HepG2 (cell line): Measurements from ENCODE around the gene IFI35. TPM values are rescaled to one million over a fixed set of nuclear protein-coding genes. Genes with fewer than 3 reads are reported as not detected.

ENCODE experiments used
- AGO2 ChIP-seq: fragments of 200-400 bp; formaldehyde crosslinking; optimal IDR thresholded peaks from 2 replicates; pipeline ENCODE3; 2017; ENCODE audit warnings: mild to moderate bottlenecking, low read depth, low read length, moderate library complexity
- CBX1 ChIP-seq: IDR thresholded peaks from one replicate; pipeline ENCODE4 v1.6.1; 2016; ENCODE audit warnings: antibody characterized with exemption, low read depth
- CBX2 ChIP-seq, 2 experiments: fragments of 200-600 bp in 1 of 2; sonication (generic); formaldehyde crosslinking in 1 of 2; IDR thresholded peaks; 2 replicates each; pipeline versions ENCODE4 v1.7.0 to v1.8.1; 2018 to 2022; ENCODE audit warnings: low read depth in 2 of 2, low read length in 1 of 2, mild to moderate bottlenecking in 1 of 2, missing genetic modification reagents in 1 of 2
- MLLT10 ChIP-seq: sonication (generic); formaldehyde crosslinking; IDR thresholded peaks from 2 replicates; pipeline ENCODE4 v1.4.0; 2020; ENCODE audit warnings: missing genetic modification reagents
- NAIF1 ChIP-seq: sonication (generic); formaldehyde crosslinking; IDR thresholded peaks from 2 replicates; pipeline ENCODE4 v1.5.0; 2020; ENCODE audit warnings: mild to moderate bottlenecking, missing genetic modification reagents, borderline replicate concordance
- NFYC ChIP-seq: IDR thresholded peaks from 2 replicates; pipeline ENCODE4 v1.6.1; 2016; ENCODE audit warnings: missing genetic modification reagents, missing compliant biosample characterization
- RFXAP ChIP-seq: sonication (generic); formaldehyde crosslinking; IDR thresholded peaks from 2 replicates; pipeline ENCODE4 v1.4.0; 2020; ENCODE audit warnings: missing genetic modification reagents, borderline replicate concordance
- SP140L ChIP-seq: sonication (generic); formaldehyde crosslinking; IDR thresholded peaks from 2 replicates; pipeline ENCODE4 v1.4.0; 2020; ENCODE audit warnings: missing genetic modification reagents, borderline replicate concordance
- UBTF ChIP-seq: sonication (generic); formaldehyde crosslinking; IDR thresholded peaks from 2 replicates; pipeline ENCODE4 v1.4.0; 2020; ENCODE audit warnings: mild to moderate bottlenecking, missing genetic modification reagents
- ZBTB38 ChIP-seq: sonication (generic); formaldehyde crosslinking; IDR thresholded peaks from 2 replicates; pipeline ENCODE4 v1.5.1; 2020; ENCODE audit warnings: mild to moderate bottlenecking, missing genetic modification reagents
- ZNF362 ChIP-seq: sonication (generic); formaldehyde crosslinking; IDR thresholded peaks from 2 replicates; pipeline ENCODE4 v1.4.0; 2020; ENCODE audit warnings: missing genetic modification reagents, mild to moderate bottlenecking, borderline replicate concordance
- polyA plus RNA-seq, 8 experiments: library from polyadenylated mRNA; depleted of rRNA in 3 of 8; stranded (reverse) in 7 of 8; unstranded in 1 of 8; fragments of >200 nt; fragmentation: Illumina TruSeq in 4 of 8; extraction: Trizol in 4 of 8; gene quantifications; 2 replicates each; pipeline versions ENCODE4 v1.2.1 to v1.2.3, GENCODE V29; 2011 to 2016; ENCODE audit warnings: low read depth in 4 of 8, missing spikeins in 1 of 8, mixed read lengths in 1 of 8; ENCODE audit not compliant: insufficient read depth in 1 of 8
- total RNA-seq, 5 experiments: library from RNA; depleted of rRNA; stranded (reverse); fragments of >200 nt; fragmentation: Illumina TruSeq; extraction: Trizol; gene quantifications; 2 replicates each; pipeline ENCODE4 v1.2.3, GENCODE V29; 2016; ENCODE audit warnings: low read depth in 1 of 5
- TF ChIP-seq, protein P1 (sequence below): sonication (generic); formaldehyde crosslinking; IDR thresholded peaks from 2 replicates; pipeline ENCODE4; 2020; ENCODE audit warnings: missing genetic modification reagents, mild to moderate bottlenecking, borderline replicate concordance
- TF ChIP-seq, protein P2 (sequence below): sonication (generic); formaldehyde crosslinking; IDR thresholded peaks from 2 replicates; pipeline ENCODE4 v1.4.0; 2020; ENCODE audit warnings: mild to moderate bottlenecking, missing genetic modification reagents
- TF ChIP-seq, protein P3 (sequence below): sonication (generic); formaldehyde crosslinking; IDR thresholded peaks from 2 replicates; pipeline ENCODE4 v1.4.0; 2020; ENCODE audit warnings: mild to moderate bottlenecking, missing genetic modification reagents

IFI35 gene
- total and polyA plus RNA-seq, 2 of the 13 experiments (the other 11 are each of a cell fraction or from before 2014, with no cell fraction given): 28.9 to 38.1 TPM

- peak; percentile 52; the same call in 1 of the 2 replicates for TF ChIP-seq ZNF362
- TF ChIP-seq, protein P1, sequence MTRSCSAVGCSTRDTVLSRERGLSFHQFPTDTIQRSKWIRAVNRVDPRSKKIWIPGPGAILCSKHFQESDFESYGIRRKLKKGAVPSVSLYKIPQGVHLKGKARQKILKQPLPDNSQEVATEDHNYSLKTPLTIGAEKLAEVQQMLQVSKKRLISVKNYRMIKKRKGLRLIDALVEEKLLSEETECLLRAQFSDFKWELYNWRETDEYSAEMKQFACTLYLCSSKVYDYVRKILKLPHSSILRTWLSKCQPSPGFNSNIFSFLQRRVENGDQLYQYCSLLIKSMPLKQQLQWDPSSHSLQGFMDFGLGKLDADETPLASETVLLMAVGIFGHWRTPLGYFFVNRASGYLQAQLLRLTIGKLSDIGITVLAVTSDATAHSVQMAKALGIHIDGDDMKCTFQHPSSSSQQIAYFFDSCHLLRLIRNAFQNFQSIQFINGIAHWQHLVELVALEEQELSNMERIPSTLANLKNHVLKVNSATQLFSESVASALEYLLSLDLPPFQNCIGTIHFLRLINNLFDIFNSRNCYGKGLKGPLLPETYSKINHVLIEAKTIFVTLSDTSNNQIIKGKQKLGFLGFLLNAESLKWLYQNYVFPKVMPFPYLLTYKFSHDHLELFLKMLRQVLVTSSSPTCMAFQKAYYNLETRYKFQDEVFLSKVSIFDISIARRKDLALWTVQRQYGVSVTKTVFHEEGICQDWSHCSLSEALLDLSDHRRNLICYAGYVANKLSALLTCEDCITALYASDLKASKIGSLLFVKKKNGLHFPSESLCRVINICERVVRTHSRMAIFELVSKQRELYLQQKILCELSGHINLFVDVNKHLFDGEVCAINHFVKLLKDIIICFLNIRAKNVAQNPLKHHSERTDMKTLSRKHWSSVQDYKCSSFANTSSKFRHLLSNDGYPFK (CRISPR knock-in tag): peak; percentile 68; the same call in 1 of the 2 replicates
- TF ChIP-seq SP140L (CRISPR knock-in tag): no peak
- no peak for TF ChIP-seq MLLT10 (CRISPR knock-in tag)
- no peak for TF ChIP-seq NFYC (CRISPR knock-in tag)
- no peak for TF ChIP-seq CBX2 (IDR thresholded peaks at IDR 0.05; ENCODE audit: low read depth, low read length)
- no peak for TF ChIP-seq CBX2 (CRISPR knock-in tag; IDR thresholded peaks at IDR 0.05; ENCODE audit: low read depth)
- TF ChIP-seq NAIF1: no peak
- peak; percentile 69 for TF ChIP-seq CBX1
- peak; percentile 35 for TF ChIP-seq UBTF (CRISPR knock-in tag)
- 0 out of 2 replicates have a peak, but pooled peaks have one; percentile 49 for TF ChIP-seq RFXAP (CRISPR knock-in tag)
- TF ChIP-seq AGO2: no peak
- TF ChIP-seq, protein P2, sequence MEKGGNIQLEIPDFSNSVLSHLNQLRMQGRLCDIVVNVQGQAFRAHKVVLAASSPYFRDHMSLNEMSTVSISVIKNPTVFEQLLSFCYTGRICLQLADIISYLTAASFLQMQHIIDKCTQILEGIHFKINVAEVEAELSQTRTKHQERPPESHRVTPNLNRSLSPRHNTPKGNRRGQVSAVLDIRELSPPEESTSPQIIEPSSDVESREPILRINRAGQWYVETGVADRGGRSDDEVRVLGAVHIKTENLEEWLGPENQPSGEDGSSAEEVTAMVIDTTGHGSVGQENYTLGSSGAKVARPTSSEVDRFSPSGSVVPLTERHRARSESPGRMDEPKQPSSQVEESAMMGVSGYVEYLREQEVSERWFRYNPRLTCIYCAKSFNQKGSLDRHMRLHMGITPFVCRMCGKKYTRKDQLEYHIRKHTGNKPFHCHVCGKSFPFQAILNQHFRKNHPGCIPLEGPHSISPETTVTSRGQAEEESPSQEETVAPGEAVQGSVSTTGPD (CRISPR knock-in tag): no peak
- TF ChIP-seq, protein P3, sequence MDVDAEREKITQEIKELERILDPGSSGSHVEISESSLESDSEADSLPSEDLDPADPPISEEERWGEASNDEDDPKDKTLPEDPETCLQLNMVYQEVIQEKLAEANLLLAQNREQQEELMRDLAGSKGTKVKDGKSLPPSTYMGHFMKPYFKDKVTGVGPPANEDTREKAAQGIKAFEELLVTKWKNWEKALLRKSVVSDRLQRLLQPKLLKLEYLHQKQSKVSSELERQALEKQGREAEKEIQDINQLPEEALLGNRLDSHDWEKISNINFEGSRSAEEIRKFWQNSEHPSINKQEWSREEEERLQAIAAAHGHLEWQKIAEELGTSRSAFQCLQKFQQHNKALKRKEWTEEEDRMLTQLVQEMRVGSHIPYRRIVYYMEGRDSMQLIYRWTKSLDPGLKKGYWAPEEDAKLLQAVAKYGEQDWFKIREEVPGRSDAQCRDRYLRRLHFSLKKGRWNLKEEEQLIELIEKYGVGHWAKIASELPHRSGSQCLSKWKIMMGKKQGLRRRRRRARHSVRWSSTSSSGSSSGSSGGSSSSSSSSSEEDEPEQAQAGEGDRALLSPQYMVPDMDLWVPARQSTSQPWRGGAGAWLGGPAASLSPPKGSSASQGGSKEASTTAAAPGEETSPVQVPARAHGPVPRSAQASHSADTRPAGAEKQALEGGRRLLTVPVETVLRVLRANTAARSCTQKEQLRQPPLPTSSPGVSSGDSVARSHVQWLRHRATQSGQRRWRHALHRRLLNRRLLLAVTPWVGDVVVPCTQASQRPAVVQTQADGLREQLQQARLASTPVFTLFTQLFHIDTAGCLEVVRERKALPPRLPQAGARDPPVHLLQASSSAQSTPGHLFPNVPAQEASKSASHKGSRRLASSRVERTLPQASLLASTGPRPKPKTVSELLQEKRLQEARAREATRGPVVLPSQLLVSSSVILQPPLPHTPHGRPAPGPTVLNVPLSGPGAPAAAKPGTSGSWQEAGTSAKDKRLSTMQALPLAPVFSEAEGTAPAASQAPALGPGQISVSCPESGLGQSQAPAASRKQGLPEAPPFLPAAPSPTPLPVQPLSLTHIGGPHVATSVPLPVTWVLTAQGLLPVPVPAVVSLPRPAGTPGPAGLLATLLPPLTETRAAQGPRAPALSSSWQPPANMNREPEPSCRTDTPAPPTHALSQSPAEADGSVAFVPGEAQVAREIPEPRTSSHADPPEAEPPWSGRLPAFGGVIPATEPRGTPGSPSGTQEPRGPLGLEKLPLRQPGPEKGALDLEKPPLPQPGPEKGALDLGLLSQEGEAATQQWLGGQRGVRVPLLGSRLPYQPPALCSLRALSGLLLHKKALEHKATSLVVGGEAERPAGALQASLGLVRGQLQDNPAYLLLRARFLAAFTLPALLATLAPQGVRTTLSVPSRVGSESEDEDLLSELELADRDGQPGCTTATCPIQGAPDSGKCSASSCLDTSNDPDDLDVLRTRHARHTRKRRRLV: peak; percentile 68; the same call in 1 of the 2 replicates
- TF ChIP-seq ZBTB38 (CRISPR knock-in tag): peak; percentile 89
These were observed 18.1 kb downstream of the IFI35 start, which contains the start of gene RND2 (continued) for GRCh38 chr17:43024407-43025289.
